ENCODE measurements around the gene YKT6.

DNA sequence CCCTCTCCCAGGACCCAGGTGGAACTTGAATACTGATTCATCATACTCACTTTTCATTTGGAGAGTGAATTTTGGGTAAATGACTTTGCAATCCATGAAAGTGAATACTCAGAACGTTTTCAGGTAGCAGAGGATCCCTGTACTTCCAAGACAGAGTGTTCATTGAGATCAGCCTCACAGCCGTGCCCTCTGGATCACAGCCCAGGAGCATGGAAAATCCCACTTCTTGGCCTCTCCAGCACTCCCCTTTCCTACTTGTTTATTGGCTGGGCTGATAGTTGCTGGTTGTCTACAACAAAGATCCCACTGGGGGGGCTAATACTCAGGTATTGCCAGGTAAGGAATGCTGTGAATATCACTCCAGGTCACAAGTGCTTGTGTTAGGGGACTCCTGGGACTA, 17.4 kb upstream of the YKT6 start:
- TF ChIP-seq POLR2A (IDR thresholded peaks at IDR 0.05) = no peak
- TF ChIP-seq, protein P1, sequence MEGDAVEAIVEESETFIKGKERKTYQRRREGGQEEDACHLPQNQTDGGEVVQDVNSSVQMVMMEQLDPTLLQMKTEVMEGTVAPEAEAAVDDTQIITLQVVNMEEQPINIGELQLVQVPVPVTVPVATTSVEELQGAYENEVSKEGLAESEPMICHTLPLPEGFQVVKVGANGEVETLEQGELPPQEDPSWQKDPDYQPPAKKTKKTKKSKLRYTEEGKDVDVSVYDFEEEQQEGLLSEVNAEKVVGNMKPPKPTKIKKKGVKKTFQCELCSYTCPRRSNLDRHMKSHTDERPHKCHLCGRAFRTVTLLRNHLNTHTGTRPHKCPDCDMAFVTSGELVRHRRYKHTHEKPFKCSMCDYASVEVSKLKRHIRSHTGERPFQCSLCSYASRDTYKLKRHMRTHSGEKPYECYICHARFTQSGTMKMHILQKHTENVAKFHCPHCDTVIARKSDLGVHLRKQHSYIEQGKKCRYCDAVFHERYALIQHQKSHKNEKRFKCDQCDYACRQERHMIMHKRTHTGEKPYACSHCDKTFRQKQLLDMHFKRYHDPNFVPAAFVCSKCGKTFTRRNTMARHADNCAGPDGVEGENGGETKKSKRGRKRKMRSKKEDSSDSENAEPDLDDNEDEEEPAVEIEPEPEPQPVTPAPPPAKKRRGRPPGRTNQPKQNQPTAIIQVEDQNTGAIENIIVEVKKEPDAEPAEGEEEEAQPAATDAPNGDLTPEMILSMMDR (IDR thresholded peaks at IDR 0.05) = no peak

Measured in thyroid gland (tissue), 4 donors.